Ecto neural progenitor cell (in vitro differentiated cells): ENCODE measurements around the gene RTN3.
"Not testable (repeated sequence)": the region's sequence is repeated elsewhere in the genome, so short reads cannot be mapped to it uniquely, and the experiment has no call there.

Experiments
- DNase-seq: peaks from one replicate; pipeline ENCODE4 v3.0.0-alpha.2; 2018; ENCODE audit warnings: low spot score

The RTN3 gene

GRCh38 chr11:63681321-63682065, at the start of gene RTN3:
Gene RTN3 (plus strand): TSS chr11:63681500. CDS start chr11:63681637, 137 bp downstream.
- DNase-seq, result peak; percentile 100

GRCh38 chr11:63635762-63636465, 45.4 kb upstream of the RTN3 start:
- peak; percentile 60 for DNase-seq

GRCh38 chr11:63638436-63638835, 42.9 kb upstream of the RTN3 start:
- DNase-seq, result not testable (repeated sequence)

GRCh38 chr11:63639199-63639832, 42.0 kb upstream of the RTN3 start:
- no peak for DNase-seq

- no peak for DNase-seq
These were observed 39.6 kb upstream of the RTN3 start for GRCh38 chr11:63641727-63642126.

GRCh38 chr11:63643205-63643604, 38.1 kb upstream of the RTN3 start:
- no peak for DNase-seq

GRCh38 chr11:63652671-63653070, 28.6 kb upstream of the RTN3 start:
- no peak for DNase-seq

- DNase-seq, result no peak
These were observed 20.3 kb upstream of the RTN3 start for GRCh38 chr11:63660972-63661371.

GRCh38 chr11:63663809-63664208, 17.5 kb upstream of the RTN3 start:
- DNase-seq, result no peak

GRCh38 chr11:63666874-63667273, 14.4 kb upstream of the RTN3 start:
- no peak for DNase-seq

- no peak for DNase-seq
These were observed 13.1 kb upstream of the RTN3 start for GRCh38 chr11:63667995-63668795.

GRCh38 chr11:63670096-63670432, 11.2 kb upstream of the RTN3 start:
- no peak for DNase-seq

GRCh38 chr11:63670433-63671321, 10.6 kb upstream of the RTN3 start:
- peak; percentile 63 for DNase-seq

- DNase-seq, result peak; percentile 96
These were observed 9.8 kb upstream of the RTN3 start, which contains the start of gene ATL3 for GRCh38 chr11:63671322-63672155. Gene ATL3 (minus strand): TSS chr11:63671376. CDS start chr11:63671335, 41 bp downstream.

- DNase-seq, result no peak
These were observed 9.2 kb upstream of the RTN3 start for GRCh38 chr11:63672156-63672463.

- DNase-seq, result no peak
These were observed 8.3 kb upstream of the RTN3 start for GRCh38 chr11:63672936-63673539.

- DNase-seq, result no peak
These were observed 7.7 kb upstream of the RTN3 start for GRCh38 chr11:63673579-63673978.

GRCh38 chr11:63680834-63681320, 423 bp upstream of the RTN3 start:
- DNase-seq, result no peak

- DNase-seq, result peak; percentile 54
These were observed 1.0 kb downstream of the RTN3 start for GRCh38 chr11:63682066-63683021.
